Lung (tissue), 12 donors: Measurements from ENCODE around the gene LAMP1. TPM values are rescaled to one million over a fixed set of nuclear protein-coding genes. Genes with fewer than 3 reads are reported as not detected.

Experiments
- ATAC-seq: fragments of 200-7000 bp; cut with Tn5 transposase; one replicate; pipeline ENCODE4 v1.9.1; 2020; ENCODE audit warnings: moderate number of reproducible peaks; ENCODE audit not compliant: insufficient read depth, low FRiP score
- DNase-seq, 3 donors: peaks; one replicate each; pipeline ENCODE4 v3.0.0-alpha.2; 2013 to 2017
- H3K27ac ChIP-seq, 2 donors: one replicate each; pipeline ENCODE4 v1.5.1; 2013; ENCODE audit warnings: mild to moderate bottlenecking in 2 of 2, moderate library complexity in 2 of 2, control low read depth in 1 of 2, inconsistent platforms in 1 of 2, low read depth in 1 of 2, low read length in 1 of 2
- H3K27me3 ChIP-seq, 3 donors: one replicate each; pipeline ENCODE4 v1.5.1; 2013; ENCODE audit warnings: low read length in 2 of 3; ENCODE audit not compliant: control insufficient read depth in 3 of 3, insufficient read depth in 3 of 3
- H3K36me3 ChIP-seq, 4 donors: one replicate each; pipeline ENCODE4 v1.5.1; 2013; ENCODE audit warnings: low read length in 4 of 4, mild to moderate bottlenecking in 1 of 4, moderate library complexity in 1 of 4; ENCODE audit not compliant: control insufficient read depth in 4 of 4, insufficient read depth in 4 of 4
- H3K4me1 ChIP-seq, 5 donors: one replicate each; pipeline ENCODE4 v1.5.1; 2013; ENCODE audit warnings: low read length in 5 of 5, mild to moderate bottlenecking in 2 of 5, moderate library complexity in 1 of 5; ENCODE audit not compliant: control insufficient read depth in 5 of 5, insufficient read depth in 5 of 5
- H3K4me3 ChIP-seq: one replicate; pipeline ENCODE4 v1.5.1; 2013; ENCODE audit warnings: mild to moderate bottlenecking, control low read depth, moderate library complexity
- H3K9ac ChIP-seq, 2 donors: one replicate each; pipeline ENCODE4 v1.5.1; 2013; ENCODE audit warnings: low read length in 2 of 2, control low read depth in 1 of 2; ENCODE audit not compliant: insufficient read depth in 1 of 2
- H3K9me3 ChIP-seq, 4 donors: one replicate each; pipeline ENCODE4 v1.5.1; 2013; ENCODE audit warnings: low read length in 3 of 4, mild to moderate bottlenecking in 1 of 4, moderate library complexity in 1 of 4; ENCODE audit not compliant: control insufficient read depth in 4 of 4, insufficient read depth in 3 of 4
- WGBS, 2 donors: extraction: QIAGEN DNeasy Blood & Tissue Kit; methylation state at CpG; one replicate each; pipeline ENCODE4 v1.1.7; 2013; 5-methylcytosine and 5-hydroxymethylcytosine counted together
- polyA plus RNA-seq, 2 donors: library from polyadenylated mRNA; stranded (reverse); fragments of 200-250 nt; gene quantifications; one replicate each; pipeline ENCODE4 v1.2.1, GENCODE V29; 2013
- total RNA-seq, 2 donors: library from RNA; depleted of rRNA in 1 of 2; stranded (reverse); fragments of >200 nt in 1 of 2; gene quantifications; one replicate each; pipeline ENCODE4 v1.2.1, GENCODE V29; 2014 to 2021
- TF ChIP-seq, protein P1 (sequence below): IDR thresholded peaks from 2 replicates; pipeline ENCODE4 v1.5.1; 2012; ENCODE audit warnings: mild to moderate bottlenecking; ENCODE audit errors: control extremely low read depth, extremely low read depth
- donor health status: control.
- donor health status: control.
- donor health status: Bipolar disorder and iron deficiency.
- donor health status: healthy.
- donor health status: DM: yes; HTN: yes; CAD: no.

The LAMP1 gene
- total and polyA plus RNA-seq, 4 donors: 76.8 to 320 (median 150) TPM

DNA sequence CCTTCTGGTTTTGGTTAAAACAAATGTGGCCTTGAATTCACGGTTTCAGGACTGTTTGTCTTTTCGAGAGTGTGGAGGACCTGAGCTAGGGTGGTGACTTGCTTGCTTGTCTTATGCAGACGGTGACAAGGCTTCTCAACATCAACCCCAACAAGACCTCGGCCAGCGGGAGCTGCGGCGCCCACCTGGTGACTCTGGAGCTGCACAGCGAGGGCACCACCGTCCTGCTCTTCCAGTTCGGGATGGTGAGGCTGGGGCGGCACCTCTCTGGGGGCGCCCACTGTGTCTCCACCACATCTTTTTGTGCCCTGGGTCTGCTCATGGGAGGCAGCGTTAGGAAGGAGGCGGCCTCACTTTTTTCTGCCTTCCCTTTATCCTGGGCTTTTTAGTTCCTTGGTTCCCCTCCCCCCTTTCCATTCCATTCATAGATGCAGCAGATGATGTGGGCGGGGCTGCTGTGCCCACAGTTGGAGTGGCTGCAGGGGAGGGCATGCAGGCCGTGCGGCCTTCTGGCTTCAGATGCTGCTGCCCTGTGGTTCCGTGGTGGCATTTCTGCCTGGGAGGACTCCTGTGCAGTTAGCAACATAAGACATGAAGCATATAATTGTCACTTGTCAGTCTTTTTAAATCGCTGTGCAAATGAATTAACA lies 23.3 kb downstream of the LAMP1 start:
- Histone ChIP-seq H3K4me1 (peaks cover 0 to 10% (median 0%) of the 10 kb centered on the region in 5 donors), H3K27me3 (no peaks in the 10 kb centered on the region), H3K4me3 (no peak overlapping the region), H3K36me3 (peaks cover 16 to 59% (median 24%) of the 10 kb centered on the region in 4 donors), H3K27ac (no peak overlapping the region), H3K9me3 (peaks cover 0 to 3% (median 0%) of the 10 kb centered on the region in 4 donors), H3K9ac (no peak overlapping the region)
- ATAC-seq (no peak), DNase-seq (no peak)
- TF ChIP-seq, protein P1, sequence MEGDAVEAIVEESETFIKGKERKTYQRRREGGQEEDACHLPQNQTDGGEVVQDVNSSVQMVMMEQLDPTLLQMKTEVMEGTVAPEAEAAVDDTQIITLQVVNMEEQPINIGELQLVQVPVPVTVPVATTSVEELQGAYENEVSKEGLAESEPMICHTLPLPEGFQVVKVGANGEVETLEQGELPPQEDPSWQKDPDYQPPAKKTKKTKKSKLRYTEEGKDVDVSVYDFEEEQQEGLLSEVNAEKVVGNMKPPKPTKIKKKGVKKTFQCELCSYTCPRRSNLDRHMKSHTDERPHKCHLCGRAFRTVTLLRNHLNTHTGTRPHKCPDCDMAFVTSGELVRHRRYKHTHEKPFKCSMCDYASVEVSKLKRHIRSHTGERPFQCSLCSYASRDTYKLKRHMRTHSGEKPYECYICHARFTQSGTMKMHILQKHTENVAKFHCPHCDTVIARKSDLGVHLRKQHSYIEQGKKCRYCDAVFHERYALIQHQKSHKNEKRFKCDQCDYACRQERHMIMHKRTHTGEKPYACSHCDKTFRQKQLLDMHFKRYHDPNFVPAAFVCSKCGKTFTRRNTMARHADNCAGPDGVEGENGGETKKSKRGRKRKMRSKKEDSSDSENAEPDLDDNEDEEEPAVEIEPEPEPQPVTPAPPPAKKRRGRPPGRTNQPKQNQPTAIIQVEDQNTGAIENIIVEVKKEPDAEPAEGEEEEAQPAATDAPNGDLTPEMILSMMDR: no peak
- 94 to 96% methylated on average over 18 to 19 of the region's 19 CpGs for WGBS, 2 donors

DNA sequence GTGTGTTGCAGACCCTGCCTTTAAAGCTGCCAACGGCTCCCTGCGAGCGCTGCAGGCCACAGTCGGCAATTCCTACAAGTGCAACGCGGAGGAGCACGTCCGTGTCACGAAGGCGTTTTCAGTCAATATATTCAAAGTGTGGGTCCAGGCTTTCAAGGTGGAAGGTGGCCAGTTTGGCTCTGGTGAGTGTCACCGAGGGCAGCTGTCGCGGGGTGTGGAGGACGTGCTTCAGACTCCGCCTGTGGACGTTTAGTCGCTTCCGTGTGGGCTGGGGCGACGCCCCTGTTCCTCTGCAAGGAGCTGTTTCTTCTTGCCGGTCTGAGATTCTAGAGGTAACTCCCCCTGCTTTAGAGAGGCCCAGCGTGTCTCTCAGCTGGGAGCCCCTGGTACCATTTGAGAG lies 24.5 kb downstream of the LAMP1 start:
- no peaks in the 10 kb centered on the region for H3K27me3 ChIP-seq
- H3K27ac ChIP-seq: no peak overlapping the region
- H3K4me1 ChIP-seq: peaks cover 0 to 10% (median 0%) of the 10 kb centered on the region in 5 donors
- 86 to 90% methylated on average over 22 of the region's 22 CpGs for WGBS, 2 donors
- ATAC-seq (no peak), DNase-seq (peak in 1 of 3 donors; percentile 19)
- peaks cover 16 to 62% (median 24%) of the 10 kb centered on the region in 4 donors for H3K36me3 ChIP-seq
- H3K4me3 ChIP-seq: no peak overlapping the region
- H3K9ac ChIP-seq: no peak overlapping the region
- peaks cover 0 to 3% (median 0%) of the 10 kb centered on the region in 4 donors for H3K9me3 ChIP-seq
- TF ChIP-seq, protein P1: no peak

- 81 to 89% methylated on average over 17 of the region's 17 CpGs for WGBS, 2 donors
- ATAC-seq (no peak), DNase-seq (peak; percentile 88 to 94 (median 91))
- Histone ChIP-seq H3K4me3 (no peak overlapping the region), H3K27me3 (no peaks in the 10 kb centered on the region), H3K36me3 (peaks cover 16 to 58% (median 24%) of the 10 kb centered on the region in 4 donors), H3K4me1 (peaks cover 0 to 10% (median 0%) of the 10 kb centered on the region in 5 donors), H3K27ac (no peak overlapping the region), H3K9ac (no peak overlapping the region), H3K9me3 (peaks cover 0 to 3% (median 0%) of the 10 kb centered on the region in 4 donors)
- TF ChIP-seq, protein P1: no peak
Measured at GRCh38 chr13:113322043-113322461, 25.0 kb downstream of the LAMP1 start.
